ENCODE data around the gene MORC4.

GRCh38 chrX:106891762-106892460, 108.1 kb downstream of the MORC4 start:
- no peak for TF ChIP-seq CTCF (IDR thresholded peaks at IDR 0.05)
- no peak for TF ChIP-seq POLR2A (IDR thresholded peaks at IDR 0.05; ENCODE audit: low read depth)
- TF ChIP-seq POLR2AphosphoS5 (IDR thresholded peaks at IDR 0.05) = no peak
